ENCODE results near the gene PRSS53. TPM values are rescaled to one million over a fixed set of nuclear protein-coding genes. Genes with fewer than 3 reads are reported as not detected.

The PRSS53 gene
- total RNA-seq, 3 donors from 2014 or later = 1.1 to 2.7 (median 1.3) TPM

GRCh38 chr16:31082368-31083045 lies 6.2 kb downstream of the PRSS53 start:
- Histone ChIP-seq H3K36me3 (ENCODE audit: low read depth) (peaks cover 3% of the 10 kb centered on the region), H3K4me3 (no peak overlapping the region), H3K9me3 (no peaks in the 10 kb centered on the region), H3K4me1 (ENCODE audit: low read depth) (no peaks in the 10 kb centered on the region)
- TF ChIP-seq CTCF (IDR thresholded peaks at IDR 0.05) = no peak
- intact Hi-C loops (cut with DNase I, micrococcal nuclease) = no loop called here
- DNase-seq (no peak), ATAC-seq (peak; percentile 54)

- Histone ChIP-seq H3K9me3 (no peaks in the 10 kb centered on the region), H3K36me3 (ENCODE audit: low read depth) (peaks cover 3% of the 10 kb centered on the region), H3K4me1 (ENCODE audit: low read depth) (no peaks in the 10 kb centered on the region), H3K4me3 (no peak overlapping the region)
- no peak for ATAC-seq
- intact Hi-C loops (cut with DNase I, micrococcal nuclease) = no loop called here
- TF ChIP-seq CTCF (IDR thresholded peaks at IDR 0.05) = no peak
- no peak for DNase-seq
Observed at GRCh38 chr16:31081428-31082351, 7.1 kb downstream of the PRSS53 start.

- peaks cover 3% of the 10 kb centered on the region for H3K36me3 ChIP-seq (ENCODE audit: low read depth)
- no peak overlapping the region for H3K4me3 ChIP-seq
- no peaks in the 10 kb centered on the region for H3K9me3 ChIP-seq
- no peak for TF ChIP-seq CTCF (IDR thresholded peaks at IDR 0.05)
- no peak for DNase-seq
- no peak for ATAC-seq
- intact Hi-C loops (cut with DNase I, micrococcal nuclease) = no loop called here
- no peaks in the 10 kb centered on the region for H3K4me1 ChIP-seq (ENCODE audit: low read depth)
Observed at GRCh38 chr16:31080756-31081419, 7.9 kb downstream of the PRSS53 start.

- intact Hi-C loops (cut with DNase I, micrococcal nuclease) = no loop called here
- Histone ChIP-seq H3K4me3 (no peak overlapping the region), H3K36me3 (ENCODE audit: low read depth) (peaks cover 3% of the 10 kb centered on the region), H3K4me1 (ENCODE audit: low read depth) (peaks cover 5% of the 10 kb centered on the region), H3K9me3 (no peaks in the 10 kb centered on the region)
- DNase-seq = no peak
- TF ChIP-seq CTCF (IDR thresholded peaks at IDR 0.05) = no peak
- ATAC-seq = no peak
Observed at GRCh38 chr16:31080035-31080629, 8.6 kb downstream of the PRSS53 start.

GRCh38 chr16:31079342-31079944 lies 9.3 kb downstream of the PRSS53 start:
- no peak overlapping the region for H3K4me3 ChIP-seq
- intact Hi-C loops (cut with DNase I, micrococcal nuclease) = loop anchor here in 1 of 2 donors (10.0 kb wide), 1 partner anchor 95 kb away; the partner anchor contains the start of gene HSD3B7
- no peak for TF ChIP-seq CTCF (IDR thresholded peaks at IDR 0.05)
- H3K9me3 ChIP-seq = no peaks in the 10 kb centered on the region
- H3K4me1 ChIP-seq (ENCODE audit: low read depth) = peaks cover 8% of the 10 kb centered on the region
- no peak for ATAC-seq
- peaks cover 3% of the 10 kb centered on the region for H3K36me3 ChIP-seq (ENCODE audit: low read depth)
- DNase-seq = no peak

Measured in mucosa of descending colon (tissue), 3 donors.